Cardiac fibroblast (primary cell): ENCODE data around the gene DPH1.

ENCODE experiments used
- DNase-seq, 2 donors: peaks; one replicate each; pipeline versions ENCODE4 v3.0.0 to v3.0.0-alpha.2; 2010; ENCODE audit warnings: low read depth in 2 of 2
- H3K4me3 ChIP-seq, 2 donors: replicated peaks in 1 of 2; 1 replicate in 1 of 2; 2 replicates in 1 of 2; pipeline ENCODE4 v1.5.1; 2011; ENCODE audit warnings: low read depth in 2 of 2, low read length in 2 of 2, mild to moderate bottlenecking in 2 of 2, moderate library complexity in 1 of 2
- CTCF ChIP-seq: IDR thresholded peaks from one replicate; pipeline ENCODE4 v1.5.1; 2011; ENCODE audit warnings: low read depth, mild to moderate bottlenecking, low read length, inconsistent platforms

The DPH1 gene

GRCh38 chr17:2090210-2090641 lies 60.3 kb downstream of the DPH1 start:
- TF ChIP-seq CTCF: no peak
- no peak overlapping the region for H3K4me3 ChIP-seq

GRCh38 chr17:2090804-2091534 lies 61.0 kb downstream of the DPH1 start:
- peak overlapping the region in 1 of 2 donors; percentile 5 for H3K4me3 ChIP-seq
- TF ChIP-seq CTCF: peak; percentile 61
- peak; percentile 94 for DNase-seq

More at GRCh38 chr17:2090210-2090641, 60.3 kb downstream of the DPH1 start:
- no peak for DNase-seq

GRCh38 chr17:2092253-2092652 lies 62.3 kb downstream of the DPH1 start:
- H3K4me3 ChIP-seq: no peak overlapping the region
- no peak for DNase-seq
- no peak for TF ChIP-seq CTCF

- H3K4me3 ChIP-seq: no peak overlapping the region
- no peak for TF ChIP-seq CTCF
- no peak for DNase-seq
These were observed 63.4 kb downstream of the DPH1 start for GRCh38 chr17:2093349-2093748.
